Right lobe of liver (tissue), 6 donors: ENCODE measurements around the gene ATP8B2. TPM values are rescaled to one million over a fixed set of nuclear protein-coding genes. Genes with fewer than 3 reads are reported as not detected.
A peak's percentile ranks its signal among the peaks of the same experiment; 100 is the strongest.
"Not testable (repeated sequence)": the region's sequence is repeated elsewhere in the genome, so short reads cannot be mapped to it uniquely, and the experiment has no call there.

Experiments
- ATAC-seq, 4 donors: fragments of 200-7000 bp; cut with Tn5 transposase; one replicate each; pipeline ENCODE4 v1.9.1; 2020; ENCODE audit warnings: mild to moderate bottlenecking in 4 of 4, moderate library complexity in 4 of 4
- DNase-seq, 3 donors: peaks; one replicate each; pipeline ENCODE4 v3.0.0-alpha.2; 2020
- H3K27ac ChIP-seq, 3 donors: fragments of 200-600 bp; one replicate each; pipeline ENCODE4 v1.8.0; 2022
- H3K27me3 ChIP-seq, 2 donors: fragments of 200-600 bp; one replicate each; pipeline ENCODE4 v1.8.0; 2022
- H3K36me3 ChIP-seq, 4 donors: fragments of 200-600 bp; sonication (generic) in 1 of 4; one replicate each; pipeline versions ENCODE4 v1.5.1 to v1.8.0; 2017 to 2022; ENCODE audit warnings: control low read depth in 1 of 4
- H3K4me1 ChIP-seq, 4 donors: fragments of 200-600 bp; sonication (generic) in 1 of 4; one replicate each; pipeline versions ENCODE4 v1.5.1 to v1.8.0; 2017 to 2022; ENCODE audit warnings: control low read depth in 1 of 4
- H3K4me3 ChIP-seq, 3 donors: fragments of 200-600 bp; one replicate each; pipeline ENCODE4 v1.8.0; 2022
- H3K9me3 ChIP-seq, 4 donors: fragments of 200-600 bp; sonication (generic) in 1 of 4; one replicate each; pipeline versions ENCODE4 v1.5.1 to v1.8.0; 2017 to 2022; ENCODE audit warnings: control low read depth in 1 of 4
- POLR2A ChIP-seq: fragments of 450-650 bp; IDR thresholded peaks from one replicate; pipeline ENCODE4 v1.6.1; 2017; ENCODE audit warnings: antibody characterized with exemption, mild to moderate bottlenecking
- WGBS: methylation state at CpG from one replicate; pipeline ENCODE4 v1.1.6; 2018; ENCODE audit warnings: low coverage, low lambda C conversion rate; ENCODE audit not compliant: insufficient coverage; ENCODE audit errors: missing lambda C conversion rate; 5-methylcytosine and 5-hydroxymethylcytosine counted together
- intact Hi-C, 2 donors: fragments of 100-400 bp; cut with DNase I; formaldehyde crosslinking; loops; one replicate each; pipeline versions ENCODE4 v1.11.2 to v1.14.1; 2022
- total RNA-seq, 6 experiments: library from RNA; depleted of rRNA in 2 of 6; stranded (reverse); fragments of >200 nt in 2 of 6; fragmentation: NEBNext Ultra II Directional in 3 of 6; extraction: Animal tissue kit (Norgen Biotek cat#: 25700) in 3 of 6; gene quantifications; one replicate each; pipeline versions ENCODE4 v1.1.0 to v1.2.4, GENCODE V29; 2016 to 2023
- TF ChIP-seq, protein P1 (sequence below), 4 donors: fragments of 200-600 bp in 3 of 4; fragments of 450-650 bp in 1 of 4; IDR thresholded peaks; one replicate each; pipeline versions ENCODE4 v1.5.1 to v1.8.0; 2016 to 2022; ENCODE audit warnings: antibody characterized with exemption in 4 of 4, mild to moderate bottlenecking in 2 of 4
- donor health status: DM: no; HTN: yes; CAD: no.
- donor health status: DM: no; HTN: no; CAD: no.
- donor health status: DM: no; HTN: no; CAD: no.
- donor health status: DM: no; HTN: yes; CAD: no.
- donor health status: DM: no; HTN: yes; CAD: no.

ATP8B2 gene
- total RNA-seq, 6 experiments from 2014 or later = 1.9 to 8.2 (median 3.2) TPM

DNA sequence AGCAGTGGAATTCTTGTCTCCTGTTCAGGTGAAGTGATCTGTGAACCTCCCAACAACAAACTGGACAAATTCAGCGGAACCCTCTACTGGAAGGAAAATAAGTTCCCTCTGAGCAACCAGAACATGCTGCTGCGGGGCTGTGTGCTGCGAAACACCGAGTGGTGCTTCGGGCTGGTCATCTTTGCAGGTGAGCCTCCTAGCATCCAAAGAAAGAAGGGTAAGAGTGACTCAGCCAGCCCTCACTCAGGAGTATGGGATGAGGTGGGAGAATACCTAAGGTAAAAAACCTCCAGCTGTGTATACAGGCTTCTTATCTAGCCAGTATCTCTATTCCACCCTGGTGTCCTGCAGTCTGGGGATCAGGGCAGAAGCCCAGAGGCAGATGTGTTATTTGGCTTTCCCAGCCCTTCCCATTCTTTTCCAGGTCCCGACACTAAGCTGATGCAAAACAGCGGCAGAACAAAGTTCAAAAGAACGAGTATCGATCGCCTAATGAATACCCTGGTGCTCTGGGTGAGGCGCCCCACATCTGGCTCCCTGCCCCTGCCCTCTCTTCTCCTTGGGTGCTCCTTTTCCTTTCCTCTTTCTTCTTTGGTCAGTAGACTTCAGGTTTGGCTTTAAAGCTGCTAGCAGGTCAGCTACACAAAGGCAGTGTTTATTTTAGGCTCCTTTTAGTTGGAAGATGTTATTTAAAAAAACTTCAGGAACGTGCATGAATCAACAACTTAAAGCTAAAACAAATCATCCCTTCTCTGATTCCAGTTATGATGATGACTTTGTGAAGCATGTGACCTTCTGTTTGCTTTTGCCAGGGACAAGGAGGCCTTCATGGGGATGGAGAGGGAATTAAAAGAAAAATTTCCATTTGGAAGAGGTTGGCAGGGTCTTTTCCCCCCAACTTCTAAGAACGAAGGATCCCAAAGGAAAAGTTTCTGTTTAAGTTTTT is 9.0 kb downstream of the ATP8B2 start:
- Histone ChIP-seq H3K4me3 (no peak overlapping the region), H3K4me1 (peaks cover 0 to 17% (median 7%) of the 10 kb centered on the region in 4 donors), H3K27me3 (no peaks in the 10 kb centered on the region), H3K36me3 (no peaks in the 10 kb centered on the region), H3K9me3 (no peaks in the 10 kb centered on the region), H3K27ac (peak overlapping the region in 2 of 3 donors; percentile 5 to 19)
- peak; percentile 80 to 84 (median 82) for ATAC-seq
- WGBS = 60% methylated on average over 13 of the region's 13 CpGs
- intact Hi-C loops = no loop called here
- TF ChIP-seq, protein P1, sequence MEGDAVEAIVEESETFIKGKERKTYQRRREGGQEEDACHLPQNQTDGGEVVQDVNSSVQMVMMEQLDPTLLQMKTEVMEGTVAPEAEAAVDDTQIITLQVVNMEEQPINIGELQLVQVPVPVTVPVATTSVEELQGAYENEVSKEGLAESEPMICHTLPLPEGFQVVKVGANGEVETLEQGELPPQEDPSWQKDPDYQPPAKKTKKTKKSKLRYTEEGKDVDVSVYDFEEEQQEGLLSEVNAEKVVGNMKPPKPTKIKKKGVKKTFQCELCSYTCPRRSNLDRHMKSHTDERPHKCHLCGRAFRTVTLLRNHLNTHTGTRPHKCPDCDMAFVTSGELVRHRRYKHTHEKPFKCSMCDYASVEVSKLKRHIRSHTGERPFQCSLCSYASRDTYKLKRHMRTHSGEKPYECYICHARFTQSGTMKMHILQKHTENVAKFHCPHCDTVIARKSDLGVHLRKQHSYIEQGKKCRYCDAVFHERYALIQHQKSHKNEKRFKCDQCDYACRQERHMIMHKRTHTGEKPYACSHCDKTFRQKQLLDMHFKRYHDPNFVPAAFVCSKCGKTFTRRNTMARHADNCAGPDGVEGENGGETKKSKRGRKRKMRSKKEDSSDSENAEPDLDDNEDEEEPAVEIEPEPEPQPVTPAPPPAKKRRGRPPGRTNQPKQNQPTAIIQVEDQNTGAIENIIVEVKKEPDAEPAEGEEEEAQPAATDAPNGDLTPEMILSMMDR (IDR thresholded peaks at IDR 0.05) = no peak
- TF ChIP-seq POLR2A = no peak
- DNase-seq = peak in 1 of 3 donors; percentile 72

GRCh38 chr1:154335025-154335714 is 9.8 kb downstream of the ATP8B2 start:
- Histone ChIP-seq H3K27ac (peak overlapping the region in 2 of 3 donors; percentile 5 to 16), H3K4me3 (no peak overlapping the region), H3K27me3 (no peaks in the 10 kb centered on the region), H3K9me3 (no peaks in the 10 kb centered on the region), H3K4me1 (peaks cover 0 to 17% (median 7%) of the 10 kb centered on the region in 4 donors), H3K36me3 (no peaks in the 10 kb centered on the region)
- TF ChIP-seq POLR2A = no peak
- TF ChIP-seq, protein P1 (IDR thresholded peaks at IDR 0.05) = peak; percentile 75 to 93 (median 86)
- WGBS = 34% methylated on average over 11 of the region's 11 CpGs
- intact Hi-C loops = no loop called here
- peak; percentile 79 to 85 (median 84) for ATAC-seq
- DNase-seq = peak; percentile 76 to 84 (median 78)

- peaks cover 0 to 17% (median 7%) of the 10 kb centered on the region in 4 donors for H3K4me1 ChIP-seq
- H3K4me3 ChIP-seq = no peak overlapping the region
- WGBS = 77% methylated on average over 4 of the region's 8 CpGs
- no peak overlapping the region for H3K27ac ChIP-seq
- H3K36me3 ChIP-seq = no peaks in the 10 kb centered on the region
- intact Hi-C loops = no loop called here
- TF ChIP-seq, protein P1 (IDR thresholded peaks at IDR 0.05) = no peak
- TF ChIP-seq POLR2A = no peak
- no peaks in the 10 kb centered on the region for H3K27me3 ChIP-seq
- no peaks in the 10 kb centered on the region for H3K9me3 ChIP-seq
- no peak for ATAC-seq
- DNase-seq = no peak
These were observed 12.0 kb downstream of the ATP8B2 start for GRCh38 chr1:154337253-154337894.

GRCh38 chr1:154338875-154339274 is 13.6 kb downstream of the ATP8B2 start:
- intact Hi-C loops = no loop called here
- Histone ChIP-seq H3K4me1 (peaks cover 0 to 15% (median 6%) of the 10 kb centered on the region in 4 donors), H3K27ac (no peak overlapping the region), H3K9me3 (no peaks in the 10 kb centered on the region), H3K27me3 (no peaks in the 10 kb centered on the region), H3K36me3 (no peaks in the 10 kb centered on the region), H3K4me3 (no peak overlapping the region)
- 100% methylated on average over 2 of the region's 2 CpGs for WGBS
- DNase-seq (no peak), ATAC-seq (no peak)
- TF ChIP-seq POLR2A = no peak
- TF ChIP-seq, protein P1 (IDR thresholded peaks at IDR 0.05) = no peak

DNA sequence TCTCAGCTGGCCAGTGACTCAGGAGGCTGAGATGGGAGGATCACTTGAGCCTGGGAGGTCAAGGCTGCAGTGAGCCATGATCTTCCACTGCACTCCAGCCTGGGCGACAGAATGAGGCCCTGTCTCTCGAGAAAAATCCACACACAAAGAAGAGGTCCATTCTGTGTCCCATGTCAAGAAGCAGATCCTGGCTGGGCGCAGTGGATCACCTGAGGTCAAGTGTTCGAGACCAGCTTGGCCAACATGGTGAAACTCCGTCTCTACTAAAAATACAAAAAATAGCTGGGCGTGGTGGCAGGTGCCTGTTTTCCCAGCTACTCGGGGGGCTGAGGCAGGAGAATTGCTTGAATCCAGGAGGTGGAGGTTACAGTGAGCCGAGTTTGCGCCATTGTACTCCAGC is 16.0 kb downstream of the ATP8B2 start:
- H3K4me1 ChIP-seq, H3K27me3 ChIP-seq, intact Hi-C loops, H3K36me3 ChIP-seq, DNase-seq, H3K27ac ChIP-seq, ATAC-seq, H3K9me3 ChIP-seq, H3K4me3 ChIP-seq: not testable (repeated sequence)
- WGBS = 82% methylated on average over 7 of the region's 9 CpGs
